Measurements from ENCODE around the gene BANK1.

DNA sequence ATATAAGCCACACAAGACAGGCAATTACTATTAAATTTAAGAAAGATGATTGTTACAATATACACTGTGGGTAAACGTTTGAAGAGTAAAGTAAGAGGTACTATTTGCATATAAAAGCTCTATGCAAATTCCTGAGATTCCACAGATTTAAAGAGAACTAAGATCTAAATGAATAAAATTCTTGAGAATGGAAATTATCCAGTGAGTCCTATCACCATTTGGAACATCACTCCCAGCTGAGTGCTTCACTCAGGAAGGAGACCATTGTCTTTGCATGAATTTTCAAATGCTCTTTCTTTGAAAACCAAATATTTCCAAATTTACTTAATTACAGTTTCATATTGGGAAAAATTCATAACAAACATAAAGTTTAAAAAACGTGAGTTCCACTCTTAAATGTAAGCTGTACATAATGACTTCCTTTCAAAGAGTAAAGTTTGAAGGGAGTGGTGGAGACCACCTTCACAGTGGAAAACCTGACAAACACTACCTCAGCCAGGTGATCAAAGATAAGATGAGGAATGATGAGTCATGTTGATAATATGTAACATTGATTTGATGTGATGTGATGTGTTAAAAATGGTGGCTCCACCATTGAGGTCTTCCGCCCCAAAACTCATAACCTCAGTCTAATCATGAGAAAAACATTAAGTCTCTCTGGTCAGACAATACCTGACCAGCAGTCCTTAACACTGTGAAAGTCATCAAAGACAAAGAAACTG is 159.9 kb downstream of the BANK1 start:
- TF ChIP-seq POLR2AphosphoS5 (IDR thresholded peaks at IDR 0.05; ENCODE audit: borderline replicate concordance, low read depth, low read length): no peak
- TF ChIP-seq EZH2 (IDR thresholded peaks at IDR 0.05): no peak

Measured in SK-N-MC (cell line).